ENCODE data around the gene UGT2B10. TPM values are rescaled to one million over a fixed set of nuclear protein-coding genes. Genes with fewer than 3 reads are reported as not detected.

Gene UGT2B10
- total RNA-seq, 1 experiment from 2014 or later = not detected

GRCh38 chr4:68865188-68865638 is 49.4 kb downstream of the UGT2B10 start:
- in situ Hi-C loops (cut with HindIII; ENCODE audit: low sequenced_read_pairs) = no loop called here
- DNase-seq (ENCODE audit: low spot score) = no peak

DNA sequence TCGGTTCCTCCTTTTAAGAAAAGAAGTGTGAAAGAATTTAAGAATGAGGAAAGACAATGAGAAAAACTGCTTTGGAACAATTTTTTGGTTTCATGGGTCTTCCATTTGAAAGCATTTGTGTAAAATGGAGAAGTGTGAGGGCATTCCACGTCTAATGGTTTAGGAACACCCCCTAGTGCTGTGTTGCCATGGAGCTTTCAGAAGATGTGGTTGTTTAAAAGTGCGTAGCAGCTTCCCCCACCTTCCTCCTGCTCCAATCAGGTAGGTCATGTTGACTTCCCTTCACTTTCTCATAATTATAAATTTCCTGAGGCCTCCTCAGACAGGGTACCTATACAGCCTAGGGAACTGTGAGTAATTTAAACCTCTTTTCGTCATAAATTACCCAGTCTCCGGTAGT is 50.0 kb downstream of the UGT2B10 start:
- in situ Hi-C loops (cut with HindIII; ENCODE audit: low sequenced_read_pairs) = no loop called here
- no peak for DNase-seq (ENCODE audit: low spot score)

GRCh38 chr4:68869274-68869773 is 53.5 kb downstream of the UGT2B10 start:
- in situ Hi-C loops (cut with HindIII; ENCODE audit: low sequenced_read_pairs) = no loop called here
- no peak for DNase-seq (ENCODE audit: low spot score)

- DNase-seq (ENCODE audit: low spot score) = no peak
- in situ Hi-C loops (cut with HindIII; ENCODE audit: low sequenced_read_pairs) = no loop called here
Measured at GRCh38 chr4:68871809-68872642, 56.2 kb downstream of the UGT2B10 start.

GRCh38 chr4:68872643-68873502 is 57.1 kb downstream of the UGT2B10 start:
- in situ Hi-C loops (cut with HindIII; ENCODE audit: low sequenced_read_pairs) = no loop called here
- no peak for DNase-seq (ENCODE audit: low spot score)

- no peak for DNase-seq (ENCODE audit: low spot score)
- in situ Hi-C loops (cut with HindIII; ENCODE audit: low sequenced_read_pairs) = no loop called here
Measured at GRCh38 chr4:68874507-68874906, 58.7 kb downstream of the UGT2B10 start.

- no peak for DNase-seq (ENCODE audit: low spot score)
- in situ Hi-C loops (cut with HindIII; ENCODE audit: low sequenced_read_pairs) = no loop called here
Measured at GRCh38 chr4:68877555-68877954, 61.8 kb downstream of the UGT2B10 start.

DNA sequence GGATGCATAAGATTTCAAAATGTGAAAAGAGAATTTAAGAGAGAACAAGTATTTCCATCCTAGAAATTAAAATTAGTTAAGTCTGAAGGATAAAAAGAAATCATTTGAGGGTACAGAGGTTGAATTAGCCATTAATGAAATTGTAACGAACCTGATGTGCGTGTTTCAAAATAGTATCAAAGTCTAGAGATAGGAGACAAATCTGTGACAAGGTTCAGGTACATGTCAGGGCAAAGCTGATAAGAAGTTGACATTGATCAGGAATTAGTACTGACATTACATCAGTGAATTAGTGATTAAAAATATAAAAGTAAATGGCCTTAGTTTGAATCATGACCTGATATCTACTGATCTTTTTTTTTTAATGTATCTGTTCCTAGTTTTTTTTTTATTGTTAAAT is 62.3 kb downstream of the UGT2B10 start:
- in situ Hi-C loops (cut with HindIII; ENCODE audit: low sequenced_read_pairs) = no loop called here

More for the DNA sequence above, 62.3 kb downstream of the UGT2B10 start:
- DNase-seq (ENCODE audit: low spot score) = no peak

Other genes starting within 250 kb of the UGT2B10 start
- gene UGT2B17, start 239.7 kb upstream of the UGT2B10 start, total RNA-seq (2014; rRNA removed; shearing (Covaris generic)) = not detected in 2 replicates
- gene UGT2B15, start 145.3 kb upstream of the UGT2B10 start, total RNA-seq (2014; rRNA removed; shearing (Covaris generic)) = not detected in 2 replicates
- not detected in 2 replicates for gene UGT2A3, start 135.8 kb downstream of the UGT2B10 start, total RNA-seq (2014; rRNA removed; shearing (Covaris generic))

Data from G401 (cell line).